Epidermal melanocyte (primary cell): ENCODE results near the gene KNCN.
A peak's percentile ranks its signal among the peaks of the same experiment; 100 is the strongest.

ENCODE experiments used
- DNase-seq: peaks from one replicate; pipeline ENCODE4 v3.0.0; 2011; ENCODE audit warnings: low spot score; ENCODE audit not compliant: insufficient read length

Gene KNCN

GRCh38 chr1:46544561-46545240 is 6.7 kb downstream of the KNCN start:
- DNase-seq: no peak

GRCh38 chr1:46543761-46544560 is 7.5 kb downstream of the KNCN start:
- DNase-seq: no peak

GRCh38 chr1:46543382-46543760 is 8.1 kb downstream of the KNCN start:
- no peak for DNase-seq

GRCh38 chr1:46539972-46540371 is 11.5 kb downstream of the KNCN start:
- DNase-seq: no peak

- DNase-seq: no peak
Observed at GRCh38 chr1:46538147-46538546, 13.3 kb downstream of the KNCN start.

GRCh38 chr1:46537651-46538050 is 13.8 kb downstream of the KNCN start:
- DNase-seq: no peak

- DNase-seq: no peak
Observed at GRCh38 chr1:46536527-46536926, 14.9 kb downstream of the KNCN start.

GRCh38 chr1:46535063-46535462 is 16.4 kb downstream of the KNCN start:
- DNase-seq: no peak

GRCh38 chr1:46533179-46533864 is 18.1 kb downstream of the KNCN start:
- no peak for DNase-seq

GRCh38 chr1:46532498-46533178 is 18.8 kb downstream of the KNCN start:
- DNase-seq: peak; percentile 73

- no peak for DNase-seq
Observed at GRCh38 chr1:46532095-46532494, 19.4 kb downstream of the KNCN start.

- DNase-seq: no peak
Observed at GRCh38 chr1:46530791-46531409, 20.5 kb downstream of the KNCN start.

- no peak for DNase-seq
Observed at GRCh38 chr1:46530311-46530710, 21.1 kb downstream of the KNCN start.

- no peak for DNase-seq
Observed at GRCh38 chr1:46529031-46529630, 22.3 kb downstream of the KNCN start.

GRCh38 chr1:46528297-46528955 is 23.0 kb downstream of the KNCN start:
- DNase-seq: no peak

GRCh38 chr1:46527474-46528296 is 23.8 kb downstream of the KNCN start:
- DNase-seq: peak; percentile 92

GRCh38 chr1:46526691-46527291 is 24.7 kb downstream of the KNCN start:
- DNase-seq: no peak

GRCh38 chr1:46526013-46526690 is 25.3 kb downstream of the KNCN start:
- DNase-seq: no peak
